ENCODE measurements around the gene GJB3.
"Not testable (repeated sequence)": the region's sequence is repeated elsewhere in the genome, so short reads cannot be mapped to it uniquely, and the experiment has no call there.

The GJB3 gene

DNA sequence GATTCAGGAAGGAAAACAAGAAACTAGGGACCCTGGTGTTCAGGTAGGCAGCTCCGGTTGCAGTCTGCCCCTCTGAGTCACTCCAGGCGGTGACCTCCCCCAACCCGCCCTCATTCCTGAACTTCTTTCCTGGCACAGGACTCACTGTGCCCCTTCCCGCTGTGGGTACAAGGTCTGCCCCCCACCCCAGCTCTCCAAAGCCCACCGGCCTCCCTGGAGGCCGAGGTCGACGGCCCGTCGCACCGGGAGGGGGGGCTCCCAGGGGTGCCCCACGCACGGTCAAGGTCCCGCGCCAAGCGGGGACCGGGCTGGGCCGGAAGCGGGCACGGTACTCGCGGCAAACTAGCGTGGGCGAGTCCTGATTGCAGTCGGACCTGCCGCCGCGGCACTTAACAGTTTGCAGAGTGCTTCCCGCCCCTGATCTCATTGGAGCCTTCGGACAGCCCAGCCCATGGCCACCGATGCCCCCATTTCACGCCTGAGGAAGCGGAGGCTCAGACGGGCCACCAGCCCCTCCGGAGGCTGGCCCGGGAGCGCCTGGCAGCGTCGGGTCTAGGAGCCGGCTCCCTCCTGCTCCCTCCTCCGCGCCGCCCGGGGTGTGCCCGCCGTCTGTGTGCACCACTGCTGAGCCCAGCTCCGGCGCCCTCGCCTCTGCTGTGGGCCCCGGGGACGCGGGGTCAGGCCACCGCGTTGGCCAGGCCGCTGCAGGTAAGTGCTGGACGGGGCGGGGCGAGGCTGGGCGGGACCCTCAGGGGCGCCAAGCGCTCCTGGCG is at the start of gene GJB3:
Gene GJB3, plus strand, starts transcription at position 144 of the 773 bp plus-strand sequence. CDS start 3,549 bp downstream, outside the sequence.
- DNase-seq = no peak

DNA sequence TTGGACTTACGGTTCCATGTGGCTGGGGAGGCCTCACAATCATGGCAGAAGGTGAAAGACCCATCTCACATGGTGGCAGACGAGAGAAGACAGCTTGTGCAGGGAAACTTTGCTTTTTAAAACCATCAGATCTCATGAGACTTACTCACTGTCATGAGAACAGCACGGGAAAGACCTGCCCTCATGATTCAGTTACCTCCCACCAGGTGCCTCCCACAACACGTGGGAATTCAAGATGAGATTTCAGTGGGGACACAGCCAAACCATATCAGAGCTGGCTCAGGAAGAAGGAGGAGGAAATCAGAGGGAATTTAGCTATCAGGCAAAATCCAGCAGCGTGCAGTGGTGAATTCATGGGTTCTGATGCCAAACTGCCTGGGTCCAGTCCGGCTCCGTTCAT is 48.2 kb upstream of the GJB3 start:
- peak; percentile 12 for DNase-seq

- no peak for DNase-seq
Measured at GRCh38 chr1:34736692-34737091, 44.3 kb upstream of the GJB3 start.

GRCh38 chr1:34737236-34737635 is 43.8 kb upstream of the GJB3 start:
- not testable (repeated sequence) for DNase-seq

DNA sequence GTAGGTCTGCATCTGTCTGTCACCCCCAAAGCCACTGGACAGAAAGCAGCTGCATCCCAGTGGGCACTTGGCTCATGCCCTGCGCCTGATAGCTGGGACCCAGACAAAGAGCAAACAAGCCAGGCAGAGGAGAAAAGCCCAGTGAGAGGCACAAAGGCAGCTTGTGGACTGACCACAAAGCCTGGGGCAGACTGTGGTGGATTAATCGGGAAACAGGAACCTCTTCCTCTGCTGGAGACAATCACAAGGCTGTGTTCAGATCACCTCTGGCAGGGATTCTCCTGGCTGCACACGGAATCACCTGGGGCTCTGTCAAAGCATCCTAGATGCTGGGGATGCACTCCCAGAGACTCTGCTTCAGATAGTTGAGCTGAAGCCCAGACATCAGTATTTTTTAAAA is 41.4 kb upstream of the GJB3 start:
- DNase-seq = no peak

DNA sequence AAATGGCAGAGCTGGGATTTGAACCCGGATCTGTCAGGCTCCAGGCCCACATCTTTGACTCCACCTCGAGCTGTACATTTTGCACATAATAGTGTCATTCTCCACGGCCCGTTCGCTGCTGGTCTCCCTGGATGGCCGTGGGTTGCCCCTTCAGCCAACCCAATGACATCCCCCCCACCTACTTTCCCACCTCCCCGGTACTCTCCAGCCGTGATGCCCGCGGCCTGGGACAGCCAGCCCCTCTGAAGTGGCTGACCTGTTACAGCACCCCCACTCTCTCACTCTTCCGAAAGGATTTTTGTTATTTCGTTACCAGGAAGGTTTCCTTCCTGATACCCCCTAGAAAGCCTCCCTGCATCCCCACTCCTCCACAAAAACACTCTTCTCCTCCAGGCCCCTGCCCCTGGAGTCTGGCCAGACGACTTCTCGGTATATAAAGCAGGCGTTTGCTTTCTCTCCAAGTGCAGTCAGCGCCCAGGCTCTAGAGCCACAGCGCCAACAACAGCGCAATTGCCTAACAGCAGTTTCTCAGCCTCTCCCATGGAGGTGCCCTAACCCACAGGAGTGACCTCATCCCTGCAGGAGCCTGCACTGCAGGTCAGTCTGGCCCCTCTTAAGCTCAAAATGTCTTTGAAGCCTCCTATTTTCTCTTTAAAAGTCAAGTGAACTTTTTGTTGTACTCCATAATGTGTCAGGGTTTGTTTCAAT is 40.7 kb upstream of the GJB3 start:
- no peak for DNase-seq

DNA sequence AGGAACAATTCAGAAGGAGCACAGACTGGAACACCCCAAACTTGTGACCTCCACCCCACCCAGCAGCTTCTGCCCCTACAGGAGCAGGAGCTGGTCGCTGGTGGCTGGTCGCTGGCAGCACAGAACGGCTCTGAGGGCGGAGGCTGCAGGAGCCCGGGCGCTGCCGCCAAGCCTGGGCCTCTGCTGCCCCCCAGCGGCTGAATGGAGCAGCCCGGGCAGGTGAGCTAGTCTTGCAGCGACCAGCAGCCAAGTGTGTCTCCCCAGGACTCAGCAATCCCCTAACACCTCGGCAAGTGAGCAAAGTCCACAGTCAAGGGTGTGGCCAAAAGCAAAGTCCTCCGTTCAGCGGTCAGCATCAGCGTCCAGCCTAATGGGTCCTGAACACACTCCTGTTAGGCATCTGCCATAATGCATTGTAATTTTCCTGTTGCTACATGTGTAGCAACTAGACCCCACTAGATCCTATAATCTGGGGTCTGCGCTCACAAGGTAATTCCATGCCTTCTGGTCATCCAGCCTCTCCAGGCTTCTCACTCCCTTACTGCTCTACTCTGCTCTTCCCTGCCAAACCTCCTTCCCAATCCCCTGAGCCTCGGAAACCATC is 38.2 kb upstream of the GJB3 start:
- peak; percentile 91 for DNase-seq

GRCh38 chr1:34743775-34744174 is 37.2 kb upstream of the GJB3 start:
- DNase-seq = peak; percentile 56

DNA sequence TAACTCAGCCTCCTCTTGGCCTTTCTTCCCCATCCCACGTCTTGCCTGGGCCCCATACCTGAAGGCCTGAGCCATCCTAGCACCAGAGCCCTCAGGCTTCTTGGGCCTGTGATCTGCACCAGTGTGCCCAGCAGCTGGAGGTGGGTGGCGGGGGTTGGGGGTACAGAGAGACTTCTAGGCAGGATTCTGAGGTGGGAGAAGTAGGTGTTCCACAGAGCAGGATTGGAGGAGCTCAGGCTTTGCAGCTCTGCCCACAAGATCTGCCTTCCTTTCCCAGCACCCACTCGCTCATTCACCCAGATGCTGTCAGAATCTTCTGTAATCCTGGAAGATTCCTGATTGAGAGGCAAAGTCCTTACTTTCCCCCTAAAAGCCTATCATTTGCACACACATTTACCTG is 36.2 kb upstream of the GJB3 start:
- peak; percentile 36 for DNase-seq

DNA sequence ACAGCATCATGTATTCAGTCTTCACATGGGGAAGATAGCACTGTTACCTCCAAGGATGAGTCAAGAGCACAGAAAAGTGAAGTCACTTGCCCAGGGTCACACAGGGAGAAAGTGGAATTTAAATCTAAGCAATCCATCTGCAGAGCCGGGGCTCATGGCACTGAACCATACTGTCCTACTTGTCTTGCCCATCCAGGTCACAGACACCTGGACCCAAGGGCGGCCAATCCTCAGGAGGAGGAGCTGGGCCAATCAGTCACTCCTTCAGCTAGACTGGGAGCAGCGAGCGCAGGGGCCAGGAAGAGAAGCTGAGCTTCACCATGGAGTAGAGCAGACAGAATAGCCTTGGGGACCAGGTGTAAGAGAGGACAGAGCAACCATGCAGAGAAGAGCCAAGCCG is 35.3 kb upstream of the GJB3 start:
- peak; percentile 55 for DNase-seq

DNA sequence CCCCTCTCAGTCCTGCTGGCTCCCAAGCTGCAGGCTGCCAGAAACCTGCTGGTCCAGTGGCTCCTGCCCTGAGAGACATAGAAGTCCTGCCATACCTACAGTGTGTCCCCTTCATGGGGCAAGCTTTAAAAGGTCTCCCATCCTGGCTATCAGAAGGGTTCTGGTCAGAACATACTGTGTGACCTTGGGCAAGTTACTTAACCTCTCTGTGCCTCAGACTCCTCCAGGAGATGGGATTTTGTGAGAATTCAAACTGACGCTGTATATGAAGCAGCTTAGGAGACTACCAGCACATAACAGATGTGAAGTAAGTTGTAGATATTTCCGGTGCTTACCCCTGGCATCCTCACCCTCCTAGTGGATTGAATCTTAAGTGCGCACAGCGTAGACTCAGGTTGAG is 34.9 kb upstream of the GJB3 start:
- peak; percentile 14 for DNase-seq

GRCh38 chr1:34746785-34747637 is 34.0 kb upstream of the GJB3 start:
- DNase-seq = peak; percentile 21

- peak; percentile 39 for DNase-seq
Measured at GRCh38 chr1:34747638-34747941, 33.4 kb upstream of the GJB3 start.

DNA sequence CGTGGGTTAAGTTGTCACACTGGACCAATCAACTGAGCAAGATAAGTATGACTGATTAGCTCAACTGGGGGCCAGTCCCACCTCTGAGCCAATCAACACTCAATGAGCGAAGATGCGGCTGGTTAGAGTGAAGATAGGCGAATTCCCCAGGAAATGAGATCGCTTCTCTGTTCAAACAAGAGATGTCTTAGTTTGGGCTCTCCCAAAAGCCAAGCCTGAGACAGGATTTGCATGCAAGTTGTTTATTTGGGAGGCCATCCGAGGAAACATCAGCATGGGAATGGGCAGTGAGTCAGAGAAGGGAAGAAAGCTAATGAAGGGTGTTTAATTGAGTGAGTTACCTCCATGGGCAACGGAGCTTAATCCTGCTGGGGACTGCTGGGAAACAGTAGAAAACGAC is 31.0 kb upstream of the GJB3 start:
- DNase-seq = no peak

DNA sequence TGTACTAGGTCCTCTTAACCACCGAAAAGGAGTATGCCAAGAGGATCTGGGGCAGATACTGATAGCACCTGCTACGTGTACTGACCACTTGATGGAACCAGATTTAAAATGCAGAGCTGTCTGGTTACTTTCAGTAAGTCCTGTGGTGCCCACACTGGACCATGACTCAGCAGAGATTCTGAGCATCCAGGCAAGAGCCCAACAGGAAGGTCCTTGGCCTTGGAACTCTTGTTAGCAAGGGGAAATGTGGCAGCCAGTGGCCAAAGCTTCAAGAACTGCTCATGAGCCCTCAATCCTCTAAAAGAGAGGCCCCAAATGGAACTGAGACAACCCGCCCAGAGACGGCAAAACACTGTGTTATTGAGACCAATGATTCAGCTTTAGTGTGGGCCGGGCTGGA is 30.4 kb upstream of the GJB3 start:
- no peak for DNase-seq

GRCh38 chr1:34753163-34753562 is 27.9 kb upstream of the GJB3 start:
- no peak for DNase-seq

DNA sequence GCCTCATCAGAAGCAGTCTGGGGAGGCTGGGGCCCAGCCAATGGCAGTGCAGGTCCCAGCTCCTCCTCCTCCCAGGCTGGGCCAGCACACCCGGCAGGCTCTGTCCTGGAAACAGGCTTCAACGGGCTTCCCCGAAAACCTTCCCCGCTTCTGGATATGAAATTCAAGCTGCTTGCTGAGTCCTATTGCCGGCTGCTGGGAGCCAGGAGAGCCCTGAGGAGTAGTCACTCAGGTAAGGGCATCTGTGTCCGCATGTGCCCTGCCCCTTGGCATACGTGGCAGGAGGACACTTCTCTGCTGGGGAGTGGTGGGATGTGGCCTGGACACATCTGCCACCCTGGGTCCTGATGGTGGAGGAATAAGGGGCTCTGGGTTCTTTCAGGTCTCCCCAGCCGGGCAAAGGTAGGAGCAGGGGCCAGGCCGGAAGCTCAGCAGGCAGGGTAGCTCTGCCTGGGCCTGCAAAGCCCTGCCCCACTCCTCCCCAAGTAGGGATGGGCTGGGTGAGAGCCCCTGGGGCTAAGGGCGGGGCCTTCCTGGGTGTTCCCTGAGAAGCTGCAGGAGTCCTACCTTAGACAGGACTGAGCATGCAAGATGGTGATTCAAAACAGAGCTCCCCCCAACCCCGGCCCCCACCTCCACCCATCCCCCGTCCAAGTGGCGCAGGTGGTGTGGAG is 25.9 kb upstream of the GJB3 start, which contains the start of gene GJB5:
Gene GJB5, plus strand, starts transcription at position 84 of the 674 bp plus-strand sequence. CDS start 2,284 bp downstream, outside the sequence.
- no peak for DNase-seq

DNA sequence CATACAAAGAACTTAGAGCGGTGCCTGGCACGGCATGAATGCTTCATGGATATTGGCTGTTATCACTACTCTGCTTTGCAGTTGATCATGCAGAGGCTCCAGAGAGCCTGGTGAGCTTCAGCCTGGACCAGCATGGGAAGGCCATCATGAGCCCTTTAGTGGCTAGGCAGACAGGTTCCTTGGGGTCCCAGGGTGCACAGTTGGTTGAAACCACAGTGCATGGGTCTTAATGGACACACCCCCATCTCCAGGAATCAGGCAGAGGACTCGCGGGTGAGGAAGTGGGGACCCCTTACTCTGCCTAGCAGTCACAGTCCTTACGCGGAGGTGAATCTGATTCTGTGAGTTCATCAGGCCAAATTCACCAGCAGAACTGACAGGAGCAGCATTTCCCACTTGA is 25.1 kb upstream of the GJB3 start:
- no peak for DNase-seq

DNA sequence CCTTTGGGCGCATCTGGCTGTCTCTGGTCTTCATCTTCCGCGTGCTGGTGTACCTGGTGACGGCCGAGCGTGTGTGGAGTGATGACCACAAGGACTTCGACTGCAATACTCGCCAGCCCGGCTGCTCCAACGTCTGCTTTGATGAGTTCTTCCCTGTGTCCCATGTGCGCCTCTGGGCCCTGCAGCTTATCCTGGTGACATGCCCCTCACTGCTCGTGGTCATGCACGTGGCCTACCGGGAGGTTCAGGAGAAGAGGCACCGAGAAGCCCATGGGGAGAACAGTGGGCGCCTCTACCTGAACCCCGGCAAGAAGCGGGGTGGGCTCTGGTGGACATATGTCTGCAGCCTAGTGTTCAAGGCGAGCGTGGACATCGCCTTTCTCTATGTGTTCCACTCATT is 23.6 kb upstream of the GJB3 start:
- no peak for DNase-seq

DNA sequence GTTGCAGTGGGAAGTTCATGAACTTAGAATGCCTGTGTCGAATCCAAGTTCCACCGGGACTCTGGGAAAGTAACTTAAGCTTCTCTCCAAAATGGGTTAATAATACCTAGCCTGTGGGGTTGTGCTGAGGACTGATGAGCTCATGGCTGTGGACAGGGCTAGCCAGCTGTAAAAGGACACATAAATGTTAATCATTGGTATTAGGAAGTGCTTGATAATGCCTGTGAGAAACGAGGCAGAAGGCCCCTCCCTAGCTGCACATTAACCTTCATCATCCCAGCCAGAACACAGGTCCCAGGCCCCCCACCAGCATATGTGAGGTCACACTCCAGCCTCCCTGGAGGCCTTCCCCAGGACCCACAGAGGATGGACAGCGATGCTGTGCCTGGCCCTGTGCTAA is 22.3 kb upstream of the GJB3 start:
- DNase-seq = no peak

DNA sequence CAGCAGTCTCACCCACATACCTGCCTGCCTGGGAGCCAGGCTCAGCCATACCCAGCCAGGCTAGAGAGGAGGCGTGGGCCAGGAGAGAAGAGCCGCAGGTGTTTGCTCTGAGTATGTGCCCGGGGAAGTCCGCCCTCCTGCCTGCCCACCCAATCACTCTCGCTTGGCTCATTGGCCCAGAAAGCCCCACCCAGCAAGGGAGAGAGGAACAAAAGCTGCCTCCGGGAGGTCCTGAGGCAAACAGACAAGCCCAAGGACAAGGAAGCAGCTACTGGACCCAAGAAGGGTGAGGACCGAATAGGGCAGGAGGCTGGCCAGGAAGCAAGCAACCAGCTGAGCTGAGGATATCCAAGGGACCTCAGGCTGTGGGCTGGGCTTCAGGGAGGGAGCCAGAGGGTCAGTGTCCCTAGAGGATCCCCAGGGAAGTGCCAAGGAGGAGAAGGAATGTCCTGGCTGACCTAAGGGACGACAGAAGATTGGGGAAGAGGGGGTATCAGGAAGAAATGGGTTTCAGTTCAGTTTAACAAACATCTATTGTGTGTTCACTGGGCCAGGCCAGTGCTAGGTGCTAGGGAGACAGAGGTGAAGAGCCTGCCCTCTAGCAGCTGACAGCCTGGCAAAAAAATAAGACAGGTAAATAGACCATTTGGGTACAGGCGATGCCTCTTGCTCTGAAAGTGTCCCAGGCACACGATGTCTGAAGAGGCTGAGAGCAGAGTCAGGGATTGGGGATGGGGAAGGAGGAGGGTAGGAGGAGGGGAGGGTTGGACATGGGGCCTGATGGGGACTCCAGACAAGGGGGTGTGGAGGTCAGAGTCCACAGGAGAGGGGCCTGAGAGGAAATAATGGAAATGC is 21.3 kb upstream of the GJB3 start, which contains the start of gene GJB4:
Gene GJB4, plus strand, starts transcription at position 238 of the 855 bp plus-strand sequence. CDS start 1,515 bp downstream, outside the sequence.
- DNase-seq = no peak
